GM12878 (cell line): Measurements from ENCODE around the gene CSMD2. TPM values are rescaled to one million over a fixed set of nuclear protein-coding genes. Genes with fewer than 3 reads are reported as not detected.

Experiments used
- ATAC-seq: fragments of 200-7000 bp; cut with Tn5 transposase; 3 replicates; pipeline ENCODE4 v1.9.1; 2020; ENCODE audit warnings: mild to moderate bottlenecking, moderate library complexity
- BruUV-seq: library from RNA; stranded (reverse); fragments of 400-500 nt; replicated peaks from 2 replicates; lab custom pipeline; 2021; lab: Mats Ljungman, UMichigan
- CTCF ChIA-PET: fragments of 300-600 bp; sonication (Branson Sonifier 250); formaldehyde crosslinking; extraction: SDS; loops from one replicate; lab custom pipeline; 2021; ENCODE audit warnings: inconsistent platforms; lab: Yijun Ruan, JAX
- POLR2A ChIA-PET: fragments of 350-600 bp; formaldehyde crosslinking; extraction: SDS; loops from one replicate; lab custom pipeline; 2021; ENCODE audit warnings: inconsistent platforms; lab: Charles Lee
- RAD21 ChIA-PET: fragments of 300-600 bp; sonication (Branson Sonifier 250); formaldehyde crosslinking; loops from one replicate; lab custom pipeline; 2023; ENCODE audit warnings: antibody characterized with exemption; ENCODE audit not compliant: unreplicated experiment; lab: Charles Lee
- SMC1A ChIA-PET: fragments of 300-600 bp; sonication (Branson Sonifier 250); formaldehyde crosslinking; loops from one replicate; lab custom pipeline; 2023; ENCODE audit not compliant: unreplicated experiment, uncharacterized antibody; lab: Charles Lee
- DNase-seq: peaks from one replicate; pipeline ENCODE4 v3.0.0-alpha.2; 2011; ENCODE audit warnings: low read depth, low spot score
- FAIRE-seq: peaks from 3 replicates; lab custom pipeline; 2011; peaks lifted over from hg19 to GRCh38; lab: Jason Lieb, UNC
- H2AFZ ChIP-seq: 2 replicates; pipeline ENCODE4 v1.6.0; 2011; ENCODE audit warnings: low read depth, low read length, control low read depth; ENCODE audit not compliant: control insufficient read depth
- H3K27ac ChIP-seq: 2 replicates; pipeline ENCODE4 v1.5.1; 2011; ENCODE audit warnings: control low read depth; ENCODE audit not compliant: control insufficient read depth, insufficient read depth
- H3K27me3 ChIP-seq, 2 experiments: replicated peaks in 1 of 2; 2 replicates each; pipeline versions ENCODE4 v1.6.0 to v1.6.1; 2011; ENCODE audit warnings: low read length in 1 of 2; ENCODE audit not compliant: control insufficient read depth in 2 of 2, insufficient read depth in 2 of 2
- H3K36me3 ChIP-seq, 2 experiments: 2 replicates each; pipeline ENCODE4 v1.5.1; 2011; ENCODE audit warnings: low read length in 1 of 2; ENCODE audit not compliant: control insufficient read depth in 2 of 2, insufficient read depth in 2 of 2
- H3K4me1 ChIP-seq: 2 replicates; pipeline ENCODE4 v1.6.1; 2011; ENCODE audit warnings: mild to moderate bottlenecking, low read length, moderate library complexity, mixed read lengths; ENCODE audit not compliant: control insufficient read depth, insufficient read depth
- H3K4me2 ChIP-seq: 2 replicates; pipeline ENCODE4 v1.6.0; 2011; ENCODE audit warnings: control low read depth; ENCODE audit not compliant: control insufficient read depth, insufficient read depth
- H3K4me3 ChIP-seq: fragments of 200-600 bp; sonication (generic); 2 replicates; pipeline ENCODE4 v1.5.1; 2016
- H3K79me2 ChIP-seq: 2 replicates; pipeline ENCODE4 v1.6.0; 2011; ENCODE audit warnings: low read length; ENCODE audit not compliant: control insufficient read depth, insufficient read depth
- H3K9ac ChIP-seq: 2 replicates; pipeline ENCODE4 v1.8.0; 2011; ENCODE audit warnings: low read length, control low read depth, mixed read lengths; ENCODE audit not compliant: control insufficient read depth, insufficient read depth
- H3K9me3 ChIP-seq: replicated peaks from 3 replicates; pipeline ENCODE4 v1.5.1; 2011; ENCODE audit warnings: mild to moderate bottlenecking, low read length; ENCODE audit not compliant: control insufficient read depth, insufficient read depth
- H4K20me1 ChIP-seq: 2 replicates; pipeline ENCODE4 v1.6.0; 2011; ENCODE audit not compliant: control insufficient read depth, insufficient read depth
- ATF2 ChIP-seq: IDR thresholded peaks from 2 replicates; pipeline ENCODE4 v1.6.1; 2012; ENCODE audit warnings: low read length, inconsistent platforms
- BHLHE40 ChIP-seq, 2 experiments: fragments of 450-650 bp in 1 of 2; IDR thresholded peaks; 2 replicates each; pipeline ENCODE4 v1.6.1; 2011 to 2017; ENCODE audit warnings: low read depth in 2 of 2, borderline replicate concordance in 1 of 2, improper control_type of control experiment in 1 of 2, low read length in 1 of 2, mild to moderate bottlenecking in 1 of 2
- CBX5 ChIP-seq: sonication (generic); IDR thresholded peaks from 2 replicates; pipeline ENCODE4 v1.6.1; 2016; ENCODE audit warnings: low read depth, moderate library complexity, mild to moderate bottlenecking, inconsistent platforms
- CHD4 ChIP-seq: fragments of 200-600 bp; sonication (generic); IDR thresholded peaks from 2 replicates; pipeline ENCODE4 v1.6.1; 2016; ENCODE audit warnings: mild to moderate bottlenecking
- HDGF ChIP-seq: fragments of 450-650 bp; IDR thresholded peaks from 2 replicates; pipeline ENCODE4 v1.6.1; 2016; ENCODE audit warnings: antibody characterized with exemption
- KAT2A ChIP-seq: conservative IDR thresholded peaks from 2 replicates; pipeline ENCODE4 v1.6.1; 2011; ENCODE audit warnings: low read depth, low read length; ENCODE audit not compliant: control insufficient read depth
- MEF2A ChIP-seq: IDR thresholded peaks from 2 replicates; pipeline ENCODE4 v1.6.1; 2011; ENCODE audit warnings: low read depth, mild to moderate bottlenecking, low read length, moderate library complexity; ENCODE audit not compliant: insufficient read depth
- PAX5 ChIP-seq: IDR thresholded peaks from 2 replicates; pipeline ENCODE4 v1.6.1; 2011; ENCODE audit warnings: low read depth, low read length, borderline replicate concordance
- POU2F2 ChIP-seq: IDR thresholded peaks from 3 replicates; pipeline ENCODE4 v1.6.1; 2011; ENCODE audit warnings: low read depth, mild to moderate bottlenecking, low read length, borderline replicate concordance
- RBBP5 ChIP-seq: fragments of 200-600 bp; sonication (generic); conservative IDR thresholded peaks from 2 replicates; pipeline ENCODE4 v1.6.1; 2016
- RFX5 ChIP-seq: IDR thresholded peaks from 2 replicates; pipeline ENCODE4 v1.6.1; 2011; ENCODE audit warnings: low read depth, low read length, improper control_type of control experiment
- SPI1 ChIP-seq: IDR thresholded peaks from 2 replicates; pipeline ENCODE4 v1.6.1; 2011; ENCODE audit warnings: low read depth, mild to moderate bottlenecking, low read length, moderate library complexity, borderline replicate concordance; ENCODE audit not compliant: insufficient read depth
- TBL1XR1 ChIP-seq: IDR thresholded peaks from 2 replicates; pipeline ENCODE4 v1.6.1; 2012; ENCODE audit warnings: low read depth, low read length, improper control_type of control experiment
- YY1 ChIP-seq: IDR thresholded peaks from 2 replicates; pipeline ENCODE4 v1.6.1; 2011; ENCODE audit warnings: low read depth, mild to moderate bottlenecking, low read length
- ZNF207 ChIP-seq: fragments of 450-650 bp; IDR thresholded peaks from 2 replicates; pipeline ENCODE4 v1.6.1; 2014; ENCODE audit warnings: antibody characterized with exemption, mild to moderate bottlenecking, borderline replicate concordance
- WGBS: methylation state at CpG from one replicate; pipeline ENCODE4 v1.1.6; 2016; ENCODE audit warnings: low lambda C conversion rate; ENCODE audit not compliant: insufficient replicate concordance, insufficient coverage; ENCODE audit errors: missing lambda C conversion rate; 5-methylcytosine and 5-hydroxymethylcytosine counted together
- in situ Hi-C: fragments of 300-500 bp; cut with MboI; formaldehyde crosslinking; loops from 9 replicates; pipeline ENCODE4 v1.14.3; 2018; ENCODE audit warnings: mixed read lengths
- intact Hi-C: fragments of 100-400 bp; cut with micrococcal nuclease; formaldehyde crosslinking; loops from one replicate; pipeline ENCODE4 v1.14.2; 2022; ENCODE audit not compliant: unreplicated experiment
- polyA plus RNA-seq, 11 experiments: library from polyadenylated mRNA; depleted of rRNA in 4 of 11; unstranded in 6 of 11; stranded (reverse) in 5 of 11; fragments of >200 nt; fragmentation: Nextera tagmentation in 4 of 11; fragmentation: Illumina TruSeq in 1 of 11; extraction: Ambion mirVana in 4 of 11; extraction: Trizol in 1 of 11; gene quantifications; 1 replicate in 1 of 11; 2 replicates in 10 of 11; pipeline versions ENCODE4 v1.2.1 to v1.2.3, GENCODE V29; 2011 to 2016; ENCODE audit warnings: inconsistent platforms in 2 of 11, missing spikeins in 2 of 11, low read depth in 1 of 11
- total RNA-seq, 4 experiments: library from RNA; depleted of rRNA in 3 of 4; stranded (reverse); fragments of >200 nt in 3 of 4; fragmentation: Illumina TruSeq in 1 of 4; extraction: Trizol in 1 of 4; gene quantifications; 2 replicates each; pipeline versions ENCODE4 v1.2.1 to v1.2.3, GENCODE V29; 2013 to 2021

The CSMD2 gene
- total and polyA plus RNA-seq, 10 of the 15 experiments (the other 5 are each of a cell fraction or from before 2014, with no cell fraction given): under 0.01 TPM; not detected in 9

- no peak overlapping the region for H3K27ac ChIP-seq
- ChIA-PET POLR2A (no interaction called here), SMC1A (interaction anchor here (1.3 kb wide), 1 partner anchor 14 kb away, joined by 4 read pairs; no protein-coding TSS in a partner anchor), CTCF (no interaction called here), RAD21 (no interaction called here)
- TF ChIP-seq POU2F2: no peak
- TF ChIP-seq HDGF: no peak
- TF ChIP-seq ZNF207: no peak
- no peak for TF ChIP-seq PAX5
- no peak for TF ChIP-seq SPI1
- no peak for TF ChIP-seq RFX5
- TF ChIP-seq TBL1XR1: no peak
- TF ChIP-seq RBBP5: no peak
- no peak for TF ChIP-seq BHLHE40 (IDR thresholded peaks at IDR 0.05; ENCODE audit: borderline replicate concordance in 1 of 2, low read depth in 2 of 2, low read length in 1 of 2)
- no peak for TF ChIP-seq YY1
- no peak for TF ChIP-seq ATF2
- no peak for TF ChIP-seq CBX5
- no peak for TF ChIP-seq MEF2A
- TF ChIP-seq KAT2A: no peak
- TF ChIP-seq CHD4: no peak
- BruUV-seq: no TSS peak
- H3K4me2 ChIP-seq: no peak overlapping the region
- no peaks in the 10 kb centered on the region for H3K79me2 ChIP-seq
- no peak overlapping the region for H3K4me3 ChIP-seq
- in situ Hi-C loops (no loop called here), intact Hi-C loops (no loop called here)
- no peaks in the 10 kb centered on the region for H3K9me3 ChIP-seq
- no peak overlapping the region for H2AFZ ChIP-seq
- H3K36me3 ChIP-seq: no peaks in the 10 kb centered on the region
- no peak overlapping the region for H3K9ac ChIP-seq
- DNase-seq (no peak), ATAC-seq (no peak), FAIRE-seq (no peak)
- 21% methylated on average over 9 of the region's 9 CpGs for WGBS
- H4K20me1 ChIP-seq: no peaks in the 10 kb centered on the region
- H3K27me3 ChIP-seq: peaks cover 0 to 1% of the 10 kb centered on the region in 2 experiments; a peak in 2 of 4 replicates
- H3K4me1 ChIP-seq: no peaks in the 10 kb centered on the region
Observed at GRCh38 chr1:33684396-33685179, 480.4 kb downstream of the CSMD2 start.
